ENCODE data around the gene EPB42. TPM values are rescaled to one million over a fixed set of nuclear protein-coding genes. Genes with fewer than 3 reads are reported as not detected.

The EPB42 gene
- total RNA-seq, 5 donors from 2014 or later (not counting 1 experiment from before 2014, with no cell fraction given), result not detected

- H3K4me3 ChIP-seq (ENCODE audit: control insufficient read depth in 1 of 2, extremely low read depth in 1 of 2, low read length in 1 of 2), result no peak overlapping the region
- peaks cover 3 to 10% of the 10 kb centered on the region in 2 donors for H3K27me3 Mint-ChIP-seq
- no peak for ATAC-seq (replicated peaks in 1 of 4)
- no peaks in the 10 kb centered on the region for H3K36me3 Mint-ChIP-seq
- H3K4me1 ChIP-seq (ENCODE audit: control insufficient read depth in 1 of 2, extremely low read depth in 1 of 2, insufficient read depth in 2 of 2, low read length in 2 of 2), result no peaks in the 10 kb centered on the region
- DNase-seq, result no peak
- no peaks in the 10 kb centered on the region for H3K4me1 Mint-ChIP-seq
- no peaks in the 10 kb centered on the region for H3K9me3 ChIP-seq
- H3K27me3 ChIP-seq (replicated peaks in 1 of 2; ENCODE audit: control insufficient read depth in 2 of 2, extremely low read depth in 1 of 2, insufficient read depth in 2 of 2, low read length in 1 of 2), result peaks cover 0 to 30% of the 10 kb centered on the region in 2 experiments
- H3K9me3 Mint-ChIP-seq, result no peaks in the 10 kb centered on the region
- no peak overlapping the region for H3K27ac ChIP-seq (ENCODE audit: low read length)
- ChIA-PET POLR2A (no interaction called here), CTCF (interaction anchor here in 1 of 2 donors (1.9 kb wide), 1 partner anchor 11 kb away, joined by 4 read pairs; no protein-coding TSS in a partner anchor)
- H3K27ac Mint-ChIP-seq, result no peak overlapping the region
- no peak overlapping the region for H3K4me3 Mint-ChIP-seq
- WGBS (ENCODE audit: insufficient coverage), result 100% methylated on average over 4 of the region's 6 CpGs
- H3K36me3 ChIP-seq (ENCODE audit: control insufficient read depth in 2 of 2, extremely low read depth in 1 of 2, insufficient read depth in 1 of 2, low read length in 1 of 2), result no peaks in the 10 kb centered on the region
These were observed 6.1 kb downstream of the EPB42 start for GRCh38 chr15:43214592-43215295.

- Mint-ChIP-seq H3K9me3 (no peaks in the 10 kb centered on the region), H3K4me3 (no peak overlapping the region), H3K4me1 (no peaks in the 10 kb centered on the region), H3K27ac (no peak overlapping the region), H3K27me3 (peaks cover 3 to 12% of the 10 kb centered on the region in 2 donors), H3K36me3 (no peaks in the 10 kb centered on the region)
- ChIA-PET POLR2A (no interaction called here), CTCF (interaction anchor here in 1 of 2 donors (1.9 kb wide), 1 partner anchor 12 kb away, joined by 4 read pairs; no protein-coding TSS in a partner anchor)
- H3K4me1 ChIP-seq (ENCODE audit: control insufficient read depth in 1 of 2, extremely low read depth in 1 of 2, insufficient read depth in 2 of 2, low read length in 2 of 2), result no peaks in the 10 kb centered on the region
- DNase-seq (no peak), ATAC-seq (replicated peaks in 1 of 4) (no peak)
- H3K9me3 ChIP-seq, result no peaks in the 10 kb centered on the region
- no peak overlapping the region for H3K27ac ChIP-seq (ENCODE audit: low read length)
- peaks cover 0 to 30% of the 10 kb centered on the region in 2 experiments for H3K27me3 ChIP-seq (replicated peaks in 1 of 2; ENCODE audit: control insufficient read depth in 2 of 2, extremely low read depth in 1 of 2, insufficient read depth in 2 of 2, low read length in 1 of 2)
- H3K36me3 ChIP-seq (ENCODE audit: control insufficient read depth in 2 of 2, extremely low read depth in 1 of 2, insufficient read depth in 1 of 2, low read length in 1 of 2), result no peaks in the 10 kb centered on the region
- 71% methylated on average over 7 of the region's 8 CpGs for WGBS (ENCODE audit: insufficient coverage)
- H3K4me3 ChIP-seq (ENCODE audit: control insufficient read depth in 1 of 2, extremely low read depth in 1 of 2, low read length in 1 of 2), result no peak overlapping the region
These were observed 6.6 kb downstream of the EPB42 start for GRCh38 chr15:43214169-43214568.

- 75% methylated on average over 4 of the region's 5 CpGs for WGBS (ENCODE audit: insufficient coverage)
- no peaks in the 10 kb centered on the region for H3K4me1 Mint-ChIP-seq
- DNase-seq (no peak), ATAC-seq (replicated peaks in 1 of 4) (no peak)
- no peaks in the 10 kb centered on the region for H3K9me3 Mint-ChIP-seq
- H3K27me3 Mint-ChIP-seq, result peaks cover 8 to 18% of the 10 kb centered on the region in 2 donors
- H3K4me3 Mint-ChIP-seq, result no peak overlapping the region
- H3K36me3 Mint-ChIP-seq, result no peaks in the 10 kb centered on the region
- Histone ChIP-seq H3K36me3 (ENCODE audit: control insufficient read depth in 2 of 2, extremely low read depth in 1 of 2, insufficient read depth in 1 of 2, low read length in 1 of 2) (no peaks in the 10 kb centered on the region), H3K9me3 (no peaks in the 10 kb centered on the region), H3K4me3 (ENCODE audit: control insufficient read depth in 1 of 2, extremely low read depth in 1 of 2, low read length in 1 of 2) (no peak overlapping the region), H3K4me1 (ENCODE audit: control insufficient read depth in 1 of 2, extremely low read depth in 1 of 2, insufficient read depth in 2 of 2, low read length in 2 of 2) (no peaks in the 10 kb centered on the region), H3K27ac (ENCODE audit: low read length) (no peak overlapping the region), H3K27me3 (replicated peaks in 1 of 2; ENCODE audit: control insufficient read depth in 2 of 2, extremely low read depth in 1 of 2, insufficient read depth in 2 of 2, low read length in 1 of 2) (peaks cover 0 to 34% of the 10 kb centered on the region in 2 experiments)
- CTCF ChIA-PET, result interaction anchor here (0.6 to 1.9 kb wide), 2 partner anchors 12 to 60 kb away, joined by 3 to 4 read pairs; no protein-coding TSS in a partner anchor
- H3K27ac Mint-ChIP-seq, result no peak overlapping the region
- POLR2A ChIA-PET, result no interaction called here
These were observed 7.4 kb downstream of the EPB42 start for GRCh38 chr15:43213466-43213865.

- Histone ChIP-seq H3K4me1 (ENCODE audit: control insufficient read depth in 1 of 2, extremely low read depth in 1 of 2, insufficient read depth in 2 of 2, low read length in 2 of 2) (no peaks in the 10 kb centered on the region), H3K27me3 (replicated peaks in 1 of 2; ENCODE audit: control insufficient read depth in 2 of 2, extremely low read depth in 1 of 2, insufficient read depth in 2 of 2, low read length in 1 of 2) (peaks cover 0 to 39% of the 10 kb centered on the region in 2 experiments), H3K36me3 (ENCODE audit: control insufficient read depth in 2 of 2, extremely low read depth in 1 of 2, insufficient read depth in 1 of 2, low read length in 1 of 2) (no peaks in the 10 kb centered on the region), H3K9me3 (no peaks in the 10 kb centered on the region), H3K27ac (ENCODE audit: low read length) (no peak overlapping the region), H3K4me3 (ENCODE audit: control insufficient read depth in 1 of 2, extremely low read depth in 1 of 2, low read length in 1 of 2) (no peak overlapping the region)
- ChIA-PET CTCF (interaction anchor here (0.6 to 1.9 kb wide), 2 partner anchors 13 to 60 kb away, joined by 3 to 4 read pairs; no protein-coding TSS in a partner anchor), POLR2A (no interaction called here)
- H3K27ac Mint-ChIP-seq, result no peak overlapping the region
- no peak overlapping the region for H3K4me3 Mint-ChIP-seq
- H3K4me1 Mint-ChIP-seq, result no peaks in the 10 kb centered on the region
- ATAC-seq (replicated peaks in 1 of 4) (no peak), DNase-seq (no peak)
- H3K36me3 Mint-ChIP-seq, result no peaks in the 10 kb centered on the region
- no peaks in the 10 kb centered on the region for H3K9me3 Mint-ChIP-seq
- H3K27me3 Mint-ChIP-seq, result peaks cover 9 to 21% of the 10 kb centered on the region in 2 donors
These were observed 7.9 kb downstream of the EPB42 start for GRCh38 chr15:43212951-43213350.

- POLR2A ChIA-PET, result no interaction called here
These were observed 8.5 kb downstream of the EPB42 start for GRCh38 chr15:43212299-43212698.

GRCh38 chr15:43211224-43211735 is 9.5 kb downstream of the EPB42 start:
- POLR2A ChIA-PET, result no interaction called here
- H3K4me3 ChIP-seq (ENCODE audit: control insufficient read depth in 1 of 2, extremely low read depth in 1 of 2, low read length in 1 of 2), result no peak overlapping the region
- 88% methylated on average over 3 of the region's 4 CpGs for WGBS (ENCODE audit: insufficient coverage)
- H3K27ac ChIP-seq (ENCODE audit: low read length), result no peak overlapping the region
- CTCF ChIA-PET, result no interaction called here
- no peaks in the 10 kb centered on the region for H3K9me3 ChIP-seq
- no peaks in the 10 kb centered on the region for H3K4me1 ChIP-seq (ENCODE audit: control insufficient read depth in 1 of 2, extremely low read depth in 1 of 2, insufficient read depth in 2 of 2, low read length in 2 of 2)
- H3K27ac Mint-ChIP-seq, result no peak overlapping the region
- H3K9me3 Mint-ChIP-seq, result no peaks in the 10 kb centered on the region
- no peak for ATAC-seq (replicated peaks in 1 of 4)
- H3K36me3 ChIP-seq (ENCODE audit: control insufficient read depth in 2 of 2, extremely low read depth in 1 of 2, insufficient read depth in 1 of 2, low read length in 1 of 2), result no peaks in the 10 kb centered on the region
- H3K27me3 ChIP-seq (replicated peaks in 1 of 2; ENCODE audit: control insufficient read depth in 2 of 2, extremely low read depth in 1 of 2, insufficient read depth in 2 of 2, low read length in 1 of 2), result peaks cover 0 to 43% of the 10 kb centered on the region in 2 experiments
- no peak for DNase-seq
- H3K27me3 Mint-ChIP-seq, result peaks cover 9 to 22% of the 10 kb centered on the region in 2 donors
- no peaks in the 10 kb centered on the region for H3K4me1 Mint-ChIP-seq
- H3K4me3 Mint-ChIP-seq, result no peak overlapping the region
- no peaks in the 10 kb centered on the region for H3K36me3 Mint-ChIP-seq

More at GRCh38 chr15:43212299-43212698, 8.5 kb downstream of the EPB42 start:
- Mint-ChIP-seq H3K27ac (no peak overlapping the region), H3K4me3 (no peak overlapping the region), H3K27me3 (peaks cover 9 to 22% of the 10 kb centered on the region in 2 donors), H3K4me1 (no peaks in the 10 kb centered on the region), H3K36me3 (no peaks in the 10 kb centered on the region), H3K9me3 (no peaks in the 10 kb centered on the region)
- H3K36me3 ChIP-seq (ENCODE audit: control insufficient read depth in 2 of 2, extremely low read depth in 1 of 2, insufficient read depth in 1 of 2, low read length in 1 of 2), result no peaks in the 10 kb centered on the region
- H3K9me3 ChIP-seq, result no peaks in the 10 kb centered on the region
- no peak for DNase-seq
- peaks cover 0 to 43% of the 10 kb centered on the region in 2 experiments for H3K27me3 ChIP-seq (replicated peaks in 1 of 2; ENCODE audit: control insufficient read depth in 2 of 2, extremely low read depth in 1 of 2, insufficient read depth in 2 of 2, low read length in 1 of 2)
- CTCF ChIA-PET, result interaction anchor here in 1 of 2 donors (0.6 kb wide), 1 partner anchor 574 kb away, joined by 3 read pairs; no protein-coding TSS in a partner anchor
- no peak for ATAC-seq (replicated peaks in 1 of 4)
- no peaks in the 10 kb centered on the region for H3K4me1 ChIP-seq (ENCODE audit: control insufficient read depth in 1 of 2, extremely low read depth in 1 of 2, insufficient read depth in 2 of 2, low read length in 2 of 2)
- 84% methylated on average over 5 of the region's 8 CpGs for WGBS (ENCODE audit: insufficient coverage)
- no peak overlapping the region for H3K27ac ChIP-seq (ENCODE audit: low read length)
- no peak overlapping the region for H3K4me3 ChIP-seq (ENCODE audit: control insufficient read depth in 1 of 2, extremely low read depth in 1 of 2, low read length in 1 of 2)

Data from T-cell (primary cell).